H9 (cell line): Measurements from ENCODE around the gene DGCR8. TPM values are rescaled to one million over a fixed set of nuclear protein-coding genes. Genes with fewer than 3 reads are reported as not detected.
A peak's percentile ranks its signal among the peaks of the same experiment; 100 is the strongest.

Experiments used
- DNase-seq: peaks from one replicate; pipeline ENCODE4 v3.0.0-alpha.2; 2017
- H2AFZ ChIP-seq: one replicate; pipeline ENCODE4 v1.6.1; 2013; ENCODE audit warnings: mild to moderate bottlenecking, low read length, control low read depth, moderate library complexity
- H2AK5ac ChIP-seq: 2 replicates; pipeline ENCODE4 v1.6.1; 2013; ENCODE audit warnings: low read length, control low read depth, mixed read lengths; ENCODE audit not compliant: insufficient read length
- H2BK120ac ChIP-seq: one replicate; pipeline ENCODE4 v1.6.1; 2013; ENCODE audit warnings: low read depth, mild to moderate bottlenecking, low read length, control low read depth, inconsistent platforms; ENCODE audit not compliant: poor library complexity, severe bottlenecking
- H2BK12ac ChIP-seq: 2 replicates; pipeline ENCODE4 v1.6.1; 2013; ENCODE audit warnings: low read length, control low read depth, mixed read lengths, low read depth; ENCODE audit not compliant: insufficient read length
- H2BK15ac ChIP-seq: 2 replicates; pipeline ENCODE4 v1.6.1; 2013; ENCODE audit warnings: low read depth, low read length, control low read depth
- H2BK20ac ChIP-seq: one replicate; pipeline ENCODE4 v1.6.1; 2013; ENCODE audit warnings: low read depth, mild to moderate bottlenecking, low read length, control low read depth, inconsistent platforms; ENCODE audit not compliant: poor library complexity, severe bottlenecking
- H2BK5ac ChIP-seq: 2 replicates; pipeline ENCODE4 v1.6.1; 2013; ENCODE audit warnings: low read length, control low read depth, mixed read lengths; ENCODE audit not compliant: insufficient read length
- H3K14ac ChIP-seq: 2 replicates; pipeline ENCODE4 v1.6.1; 2013; ENCODE audit warnings: low read length, control low read depth; ENCODE audit not compliant: insufficient read depth
- H3K18ac ChIP-seq: 2 replicates; pipeline ENCODE4 v1.6.1; 2013; ENCODE audit warnings: low read depth, mild to moderate bottlenecking, mixed read lengths, low read length, control low read depth; ENCODE audit not compliant: insufficient read length
- H3K23ac ChIP-seq: 2 replicates; pipeline ENCODE4 v1.6.1; 2013; ENCODE audit warnings: low read length, control low read depth, mixed read lengths, low read depth; ENCODE audit not compliant: insufficient read length
- H3K23me2 ChIP-seq: 2 replicates; pipeline ENCODE4 v1.6.1; 2013; ENCODE audit warnings: low read depth, mild to moderate bottlenecking, mixed read lengths, low read length, control low read depth; ENCODE audit not compliant: insufficient read length, poor library complexity, severe bottlenecking
- H3K27ac ChIP-seq: 2 replicates; pipeline ENCODE4 v1.5.1; 2013; ENCODE audit warnings: low read length, control low read depth, mixed read lengths, low read depth; ENCODE audit not compliant: insufficient read length
- H3K27me3 ChIP-seq: 2 replicates; pipeline ENCODE4 v1.6.1; 2013; ENCODE audit warnings: low read length, control low read depth, inconsistent platforms; ENCODE audit not compliant: insufficient read depth
- H3K4ac ChIP-seq: 2 replicates; pipeline ENCODE4 v1.6.1; 2013; ENCODE audit warnings: low read depth, mild to moderate bottlenecking, control low read depth, inconsistent platforms, low read length, moderate library complexity
- H3K4me1 ChIP-seq: 2 replicates; pipeline ENCODE4 v1.6.1; 2013; ENCODE audit warnings: low read length, control low read depth, inconsistent platforms; ENCODE audit not compliant: insufficient read depth
- H3K4me2 ChIP-seq: 2 replicates; pipeline ENCODE4 v1.6.1; 2013; ENCODE audit warnings: low read length, control low read depth, mixed read lengths; ENCODE audit not compliant: insufficient read length, insufficient read depth
- H3K56ac ChIP-seq: 2 replicates; pipeline ENCODE4 v1.6.1; 2013; ENCODE audit warnings: low read depth, mild to moderate bottlenecking, mixed read lengths, low read length, control low read depth; ENCODE audit not compliant: insufficient read length
- H3K79me1 ChIP-seq: 2 replicates; pipeline ENCODE4 v1.6.1; 2013; ENCODE audit warnings: low read depth, mild to moderate bottlenecking, moderate library complexity, low read length, control low read depth, inconsistent platforms; ENCODE audit not compliant: insufficient read depth, poor library complexity, severe bottlenecking
- H3K79me2 ChIP-seq: 2 replicates; pipeline ENCODE4 v1.6.1; 2013; ENCODE audit warnings: low read length, control low read depth, inconsistent platforms; ENCODE audit not compliant: insufficient read depth
- H3K9ac ChIP-seq: 2 replicates; pipeline ENCODE4 v1.6.1; 2013; ENCODE audit warnings: low read length, control low read depth, mixed read lengths; ENCODE audit not compliant: insufficient read length; ENCODE audit errors: extremely low read depth
- H3K9me3 ChIP-seq: one replicate; pipeline ENCODE4 v1.6.1; 2013; ENCODE audit warnings: low read depth, low read length, inconsistent platforms; ENCODE audit not compliant: control insufficient read depth
- H3T11ph ChIP-seq: one replicate; pipeline ENCODE4 v1.6.1; 2013; ENCODE audit warnings: mild to moderate bottlenecking, low read length, control low read depth, inconsistent platforms
- H4K20me1 ChIP-seq: one replicate; pipeline ENCODE4 v1.6.1; 2013; ENCODE audit not compliant: control insufficient read depth, insufficient read length, insufficient read depth
- H4K5ac ChIP-seq: 2 replicates; pipeline ENCODE4 v1.6.1; 2013; ENCODE audit warnings: low read depth, mild to moderate bottlenecking, mixed read lengths, low read length, control low read depth; ENCODE audit not compliant: insufficient read length
- H4K8ac ChIP-seq: replicated peaks from 2 replicates; pipeline ENCODE4 v1.6.1; 2013; ENCODE audit warnings: low read length, control low read depth, mixed read lengths, low read depth; ENCODE audit not compliant: insufficient read length
- H4K91ac ChIP-seq: 2 replicates; pipeline ENCODE4 v1.6.1; 2013; ENCODE audit warnings: low read depth, mild to moderate bottlenecking, moderate library complexity, mixed read lengths, low read length, control low read depth; ENCODE audit not compliant: insufficient read length
- H3K27ac Mint-ChIP-seq, 3 experiments: 2 replicates in 2 of 3; 3 replicates in 1 of 3; pipeline ENCODE4 v1.8.0; 2020 to 2021; ENCODE audit warnings: mixed read lengths in 3 of 3, mild to moderate bottlenecking in 1 of 3, moderate library complexity in 1 of 3
- H3K27me3 Mint-ChIP-seq: 2 replicates; pipeline ENCODE4 v1.8.0; 2021; ENCODE audit warnings: low read depth, mild to moderate bottlenecking, moderate library complexity, mixed read lengths
- H3K36me3 Mint-ChIP-seq, 3 experiments: 2 replicates in 2 of 3; 3 replicates in 1 of 3; pipeline ENCODE4 v1.8.0; 2020 to 2021; ENCODE audit warnings: low read depth in 3 of 3, mixed read lengths in 3 of 3; ENCODE audit not compliant: insufficient read depth in 1 of 3
- H3K4me1 Mint-ChIP-seq, 2 experiments: 2 replicates each; pipeline ENCODE4 v1.8.0; 2020; ENCODE audit warnings: mixed read lengths in 2 of 2
- H3K4me3 Mint-ChIP-seq, 2 experiments: 2 replicates in 1 of 2; 3 replicates in 1 of 2; pipeline ENCODE4 v1.8.0; 2020 to 2021; ENCODE audit warnings: mild to moderate bottlenecking in 2 of 2, mixed read lengths in 2 of 2, moderate library complexity in 1 of 2
- H3K9me3 Mint-ChIP-seq, 2 experiments: 2 replicates in 1 of 2; 3 replicates in 1 of 2; pipeline ENCODE4 v1.8.0; 2020; ENCODE audit warnings: mild to moderate bottlenecking in 2 of 2, mixed read lengths in 2 of 2, moderate library complexity in 1 of 2
- WGBS: extraction: QIAGEN DNeasy Blood & Tissue Kit; methylation state at CpG from one replicate; pipeline ENCODE4 v1.1.7; 2013; ENCODE audit warnings: missing lambda C conversion rate, low lambda C conversion rate, mixed read lengths; ENCODE audit not compliant: insufficient read length; ENCODE audit errors: extremely low coverage; 5-methylcytosine and 5-hydroxymethylcytosine counted together
- total RNA-seq: library from RNA; stranded (reverse); gene quantifications from 2 replicates; pipeline ENCODE4 v1.2.1, GENCODE V29; 2021
- TF ChIP-seq, protein P1 (sequence below): fragments of 200-600 bp; sonication (generic); conservative IDR thresholded peaks from 3 replicates; pipeline ENCODE4 v1.8.0; 2021; ENCODE audit warnings: antibody characterized with exemption, mild to moderate bottlenecking

DGCR8 gene
- total RNA-seq, 1 experiment from 2014 or later: 74.5 TPM

DNA sequence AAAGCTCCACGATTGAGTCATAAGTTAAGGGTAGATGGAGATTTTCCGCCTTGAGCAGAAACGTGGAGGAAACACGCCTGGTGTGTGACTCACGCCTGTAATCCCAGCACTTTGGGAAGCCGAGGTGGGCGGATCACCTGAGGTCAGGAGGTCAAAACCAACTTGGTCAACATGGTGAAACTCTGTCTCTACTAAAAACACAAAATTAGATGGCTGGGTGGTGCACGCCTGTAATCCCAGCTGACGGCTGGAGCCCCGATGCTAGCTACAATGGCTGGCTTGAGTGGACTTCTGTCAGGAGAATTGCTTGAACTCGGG lies 17.3 kb upstream of the DGCR8 start:
- peak overlapping the region in 1 of 2 experiments; percentile 38; a peak in 1 of 5 replicates for H3K4me3 Mint-ChIP-seq
- H2AK5ac ChIP-seq: no peak overlapping the region
- H3T11ph ChIP-seq: no peak overlapping the region
- H3K56ac ChIP-seq: no peak overlapping the region
- no peaks in the 10 kb centered on the region for H3K9me3 ChIP-seq
- no peak overlapping the region for H2BK120ac ChIP-seq
- no peak overlapping the region for H2BK20ac ChIP-seq
- no peak overlapping the region for H4K8ac ChIP-seq
- no peaks in the 10 kb centered on the region for H3K79me1 ChIP-seq
- no peak for DNase-seq
- WGBS: no CpG with 5 or more reads among the region's 11 CpGs
- H3K27ac Mint-ChIP-seq: peak overlapping the region in 2 of 3 experiments; percentile 24 to 34; a peak in 1 of 7 replicates
- H2AFZ ChIP-seq: no peak overlapping the region
- H3K4ac ChIP-seq: no peak overlapping the region
- no peak overlapping the region for H4K91ac ChIP-seq
- H3K9me3 Mint-ChIP-seq: no peaks in the 10 kb centered on the region
- H2BK12ac ChIP-seq: no peak overlapping the region
- H3K23ac ChIP-seq: no peak overlapping the region
- H3K4me1 ChIP-seq: no peaks in the 10 kb centered on the region
- H3K27ac ChIP-seq: no peak overlapping the region
- no peak overlapping the region for H2BK15ac ChIP-seq
- no peak overlapping the region for H3K18ac ChIP-seq
- no peak overlapping the region for H3K14ac ChIP-seq
- no peaks in the 10 kb centered on the region for H3K4me1 Mint-ChIP-seq
- no peaks in the 10 kb centered on the region for H4K20me1 ChIP-seq
- no peaks in the 10 kb centered on the region for H3K79me2 ChIP-seq
- peaks cover 0 to 3% (median 2%) of the 10 kb centered on the region in 3 experiments; a peak in 2 of 7 replicates for H3K36me3 Mint-ChIP-seq
- TF ChIP-seq, protein P1, sequence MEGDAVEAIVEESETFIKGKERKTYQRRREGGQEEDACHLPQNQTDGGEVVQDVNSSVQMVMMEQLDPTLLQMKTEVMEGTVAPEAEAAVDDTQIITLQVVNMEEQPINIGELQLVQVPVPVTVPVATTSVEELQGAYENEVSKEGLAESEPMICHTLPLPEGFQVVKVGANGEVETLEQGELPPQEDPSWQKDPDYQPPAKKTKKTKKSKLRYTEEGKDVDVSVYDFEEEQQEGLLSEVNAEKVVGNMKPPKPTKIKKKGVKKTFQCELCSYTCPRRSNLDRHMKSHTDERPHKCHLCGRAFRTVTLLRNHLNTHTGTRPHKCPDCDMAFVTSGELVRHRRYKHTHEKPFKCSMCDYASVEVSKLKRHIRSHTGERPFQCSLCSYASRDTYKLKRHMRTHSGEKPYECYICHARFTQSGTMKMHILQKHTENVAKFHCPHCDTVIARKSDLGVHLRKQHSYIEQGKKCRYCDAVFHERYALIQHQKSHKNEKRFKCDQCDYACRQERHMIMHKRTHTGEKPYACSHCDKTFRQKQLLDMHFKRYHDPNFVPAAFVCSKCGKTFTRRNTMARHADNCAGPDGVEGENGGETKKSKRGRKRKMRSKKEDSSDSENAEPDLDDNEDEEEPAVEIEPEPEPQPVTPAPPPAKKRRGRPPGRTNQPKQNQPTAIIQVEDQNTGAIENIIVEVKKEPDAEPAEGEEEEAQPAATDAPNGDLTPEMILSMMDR: no peak
- no peaks in the 10 kb centered on the region for H3K23me2 ChIP-seq
- no peak overlapping the region for H3K9ac ChIP-seq
- no peaks in the 10 kb centered on the region for H3K27me3 ChIP-seq
- no peak overlapping the region for H3K4me2 ChIP-seq
- no peak overlapping the region for H4K5ac ChIP-seq
- peaks cover 3% of the 10 kb centered on the region for H3K27me3 Mint-ChIP-seq
- no peak overlapping the region for H2BK5ac ChIP-seq
